Neural crest cell (in vitro differentiated cells): ENCODE measurements around the gene SLC16A11. TPM values are rescaled to one million over a fixed set of nuclear protein-coding genes. Genes with fewer than 3 reads are reported as not detected.

ENCODE experiments used
- DNase-seq: peaks from one replicate; pipeline ENCODE4 v3.0.0; 2021; ENCODE audit warnings: low read depth, mixed read lengths, low spot score
- H3K27ac Mint-ChIP-seq: one replicate; pipeline ENCODE4 v1.8.0; 2021; ENCODE audit warnings: mild to moderate bottlenecking, mixed read lengths; ENCODE audit not compliant: unreplicated experiment
- H3K27me3 Mint-ChIP-seq: 2 replicates; pipeline ENCODE4 v1.8.0; 2021; ENCODE audit warnings: low read depth, mild to moderate bottlenecking, mixed read lengths
- H3K36me3 Mint-ChIP-seq: 2 replicates; pipeline ENCODE4 v1.8.0; 2021; ENCODE audit warnings: low read depth, mild to moderate bottlenecking, mixed read lengths
- H3K4me1 Mint-ChIP-seq: 2 replicates; pipeline ENCODE4 v1.8.0; 2021; ENCODE audit warnings: mixed read lengths
- H3K4me3 Mint-ChIP-seq: one replicate; pipeline ENCODE4 v1.8.0; 2021; ENCODE audit warnings: mild to moderate bottlenecking, mixed read lengths
- H3K9me3 Mint-ChIP-seq: 2 replicates; pipeline ENCODE4 v1.8.0; 2021; ENCODE audit warnings: mixed read lengths
- CTCF ChIP-seq: fragments of 200-600 bp; sonication (generic); conservative IDR thresholded peaks from 2 replicates; pipeline ENCODE4 v1.5.0; 2021; ENCODE audit warnings: antibody characterized with exemption, mild to moderate bottlenecking
- total RNA-seq: library from RNA; stranded (reverse); gene quantifications from 2 replicates; pipeline ENCODE4 v1.2.1, GENCODE V29; 2021

Gene SLC16A11
- total RNA-seq, 1 donor from 2014 or later = not detected

GRCh38 chr17:7026471-7027115 lies 17.3 kb downstream of the SLC16A11 start:
- DNase-seq = no peak
- no peaks in the 10 kb centered on the region for H3K36me3 Mint-ChIP-seq
- no peak overlapping the region for H3K27ac Mint-ChIP-seq
- no peak overlapping the region for H3K4me3 Mint-ChIP-seq
- TF ChIP-seq CTCF = no peak
- no peaks in the 10 kb centered on the region for H3K9me3 Mint-ChIP-seq
- peaks cover 48% of the 10 kb centered on the region for H3K27me3 Mint-ChIP-seq
- peaks cover 13% of the 10 kb centered on the region for H3K4me1 Mint-ChIP-seq

GRCh38 chr17:7025245-7025644 lies 18.6 kb downstream of the SLC16A11 start:
- Mint-ChIP-seq H3K36me3 (no peaks in the 10 kb centered on the region), H3K27me3 (peaks cover 59% of the 10 kb centered on the region), H3K9me3 (no peaks in the 10 kb centered on the region), H3K4me1 (peaks cover 26% of the 10 kb centered on the region), H3K4me3 (peak overlapping the region; percentile 29), H3K27ac (no peak overlapping the region)
- no peak for DNase-seq
- TF ChIP-seq CTCF = no peak

GRCh38 chr17:7024402-7024785 lies 19.5 kb downstream of the SLC16A11 start:
- TF ChIP-seq CTCF = no peak
- no peak overlapping the region for H3K27ac Mint-ChIP-seq
- peaks cover 27% of the 10 kb centered on the region for H3K4me1 Mint-ChIP-seq
- no peak for DNase-seq
- no peak overlapping the region for H3K4me3 Mint-ChIP-seq
- peaks cover 56% of the 10 kb centered on the region for H3K27me3 Mint-ChIP-seq
- no peaks in the 10 kb centered on the region for H3K9me3 Mint-ChIP-seq
- H3K36me3 Mint-ChIP-seq = no peaks in the 10 kb centered on the region

- no peaks in the 10 kb centered on the region for H3K9me3 Mint-ChIP-seq
- peaks cover 53% of the 10 kb centered on the region for H3K27me3 Mint-ChIP-seq
- H3K36me3 Mint-ChIP-seq = no peaks in the 10 kb centered on the region
- no peak overlapping the region for H3K27ac Mint-ChIP-seq
- peaks cover 27% of the 10 kb centered on the region for H3K4me1 Mint-ChIP-seq
- peak overlapping the region; percentile 51 for H3K4me3 Mint-ChIP-seq
- no peak for TF ChIP-seq CTCF
- DNase-seq = peak; percentile 83
These were observed 20.1 kb downstream of the SLC16A11 start for GRCh38 chr17:7023576-7024401.

- H3K9me3 Mint-ChIP-seq = no peaks in the 10 kb centered on the region
- no peak for TF ChIP-seq CTCF
- DNase-seq = no peak
- H3K36me3 Mint-ChIP-seq = no peaks in the 10 kb centered on the region
- H3K4me1 Mint-ChIP-seq = peaks cover 30% of the 10 kb centered on the region
- no peak within 1 kb of the TSS for H3K27ac Mint-ChIP-seq
- peaks cover 51% of the 10 kb centered on the region for H3K27me3 Mint-ChIP-seq
- peak within 1 kb of the TSS; percentile 51 for H3K4me3 Mint-ChIP-seq
These were observed 20.9 kb downstream of the SLC16A11 start, which contains the start of gene BCL6B for GRCh38 chr17:7022781-7023571. BCL6B (plus strand) TSS chr17:7023050; CDS start chr17:7023672, 622 bp downstream.
